Activated CD8-positive, alpha-beta memory T cell treated with anti-CD3 and anti-CD28 coated beads, Interleukin-2, amount 50 U/mL, for 1 hour (primary cell): ENCODE results near the gene RAB37.

Experiments used
- DNase-seq: peaks from one replicate; pipeline ENCODE4 v3.0.0-alpha.2; 2020; ENCODE audit errors: extremely low read depth

Gene RAB37

GRCh38 chr17:74744714-74745547 is 7.9 kb downstream of the RAB37 start:
- DNase-seq = no peak

DNA sequence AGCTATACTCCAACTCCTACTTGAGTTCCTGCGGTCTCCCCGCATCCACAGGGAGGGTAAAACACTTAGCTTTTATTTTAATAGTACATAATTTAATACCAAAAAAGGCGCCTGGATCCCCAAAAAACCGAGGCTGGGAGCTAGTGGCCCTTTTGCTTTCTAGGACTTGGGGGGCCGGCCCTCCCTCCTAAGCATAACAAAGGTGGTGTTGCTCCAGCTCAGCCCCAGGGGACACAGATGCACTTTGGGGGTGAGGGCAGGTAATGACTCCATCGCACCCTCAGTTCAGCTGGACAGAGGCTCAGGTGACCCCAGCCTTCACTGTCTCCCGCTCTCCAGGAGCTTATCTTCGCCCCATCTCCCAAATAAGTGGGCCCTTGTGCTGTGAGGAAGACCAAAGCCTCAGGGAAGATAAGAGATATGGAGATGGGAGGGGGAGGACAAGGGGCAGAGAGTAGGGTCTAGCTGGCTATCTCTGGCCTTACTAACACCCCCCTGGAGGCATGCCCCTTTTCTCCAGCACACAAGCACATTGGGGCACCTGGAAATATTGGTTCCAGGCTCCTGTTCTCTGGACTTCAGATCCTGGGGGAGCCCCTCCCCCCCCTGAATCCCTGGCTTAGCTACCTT is 8.6 kb downstream of the RAB37 start:
- DNase-seq = no peak

GRCh38 chr17:74746376-74746775 is 9.3 kb downstream of the RAB37 start:
- DNase-seq = no peak

- DNase-seq = no peak
These were observed 9.9 kb downstream of the RAB37 start for GRCh38 chr17:74746922-74747321.

DNA sequence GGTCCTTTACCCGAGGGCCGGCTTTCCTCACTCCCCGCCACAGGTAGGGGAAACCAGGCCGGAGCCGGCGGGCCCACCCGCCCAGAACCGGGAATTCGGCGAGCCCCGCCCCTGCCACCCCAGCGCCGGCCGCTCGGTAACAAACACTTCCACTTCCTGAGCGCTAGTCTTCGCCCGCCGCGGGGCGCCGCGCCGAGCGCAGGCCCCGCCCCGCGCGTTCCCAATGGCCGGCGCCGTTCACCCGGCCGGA is 11.1 kb downstream of the RAB37 start:
- no peak for DNase-seq

DNA sequence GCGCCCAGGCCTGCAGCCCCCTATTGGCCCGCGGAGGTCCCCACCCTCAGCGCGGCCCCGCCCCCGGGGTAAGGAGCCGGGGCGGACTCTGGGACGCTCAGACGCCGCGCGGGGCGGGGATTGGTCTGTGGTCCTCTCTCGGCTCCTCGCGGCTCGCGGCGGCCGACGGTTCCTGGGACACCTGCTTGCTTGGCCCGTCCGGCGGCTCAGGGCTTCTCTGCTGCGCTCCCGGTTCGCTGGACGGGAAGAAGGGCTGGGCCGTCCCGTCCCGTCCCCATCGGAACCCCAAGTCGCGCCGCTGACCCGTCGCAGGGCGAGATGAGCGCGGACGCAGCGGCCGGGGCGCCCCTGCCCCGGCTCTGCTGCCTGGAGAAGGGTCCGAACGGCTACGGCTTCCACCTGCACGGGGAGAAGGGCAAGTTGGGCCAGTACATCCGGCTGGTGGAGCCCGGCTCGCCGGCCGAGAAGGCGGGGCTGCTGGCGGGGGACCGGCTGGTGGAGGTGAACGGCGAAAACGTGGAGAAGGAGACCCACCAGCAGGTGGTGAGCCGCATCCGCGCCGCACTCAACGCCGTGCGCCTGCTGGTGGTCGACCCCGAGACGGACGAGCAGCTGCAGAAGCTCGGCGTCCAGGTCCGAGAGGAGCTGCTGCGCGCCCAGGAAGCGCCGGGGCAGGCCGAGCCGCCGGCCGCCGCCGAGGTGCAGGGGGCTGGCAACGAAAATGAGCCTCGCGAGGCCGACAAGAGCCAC is 11.6 kb downstream of the RAB37 start, which contains the start of gene NHERF1:
Gene NHERF1 (plus strand): TSS at position 100 of the 750 bp plus-strand sequence. CDS start 219 bp downstream, at position 319.
- DNase-seq = peak; percentile 73

GRCh38 chr17:74749279-74750038 is 12.4 kb downstream of the RAB37 start:
- DNase-seq = no peak

GRCh38 chr17:74750039-74750326 is 12.9 kb downstream of the RAB37 start:
- DNase-seq = no peak

DNA sequence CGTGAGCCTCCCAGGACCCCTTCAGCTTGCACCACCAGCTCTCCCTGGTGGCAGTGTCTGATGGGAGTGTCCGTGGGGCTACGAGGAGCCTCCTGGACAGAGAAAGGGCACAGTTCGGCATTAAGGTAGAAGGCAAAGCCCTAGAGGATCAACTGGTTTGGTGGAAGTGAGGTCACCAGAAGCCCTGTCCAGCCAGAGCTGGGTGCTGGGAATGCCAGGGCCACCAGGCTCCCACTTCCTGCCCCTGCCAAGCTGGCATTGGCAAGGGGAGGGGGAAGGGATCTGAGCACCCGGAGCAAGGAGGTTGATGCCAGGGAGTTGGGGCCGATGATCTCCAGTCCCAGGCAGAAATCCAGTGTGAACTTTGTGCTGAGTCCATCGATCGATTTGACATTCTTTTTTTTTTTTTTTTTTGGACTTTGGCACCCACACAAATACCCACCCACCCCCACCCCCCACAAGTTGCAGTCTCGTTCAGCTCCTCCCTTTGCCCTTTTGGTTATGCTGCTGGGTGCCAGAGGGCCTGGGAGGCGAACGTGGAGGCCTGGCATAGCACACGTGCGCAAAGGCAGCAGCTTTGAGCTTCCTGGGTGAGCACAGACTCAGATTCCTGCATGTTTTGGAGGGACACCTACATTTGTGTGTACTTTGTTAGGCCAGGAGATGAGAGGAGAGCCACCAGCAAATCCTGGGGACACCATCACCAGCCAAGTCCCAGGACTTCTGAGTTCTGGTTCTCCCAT is 13.4 kb downstream of the RAB37 start:
- no peak for DNase-seq

GRCh38 chr17:74752415-74752814 is 15.4 kb downstream of the RAB37 start:
- DNase-seq = no peak

DNA sequence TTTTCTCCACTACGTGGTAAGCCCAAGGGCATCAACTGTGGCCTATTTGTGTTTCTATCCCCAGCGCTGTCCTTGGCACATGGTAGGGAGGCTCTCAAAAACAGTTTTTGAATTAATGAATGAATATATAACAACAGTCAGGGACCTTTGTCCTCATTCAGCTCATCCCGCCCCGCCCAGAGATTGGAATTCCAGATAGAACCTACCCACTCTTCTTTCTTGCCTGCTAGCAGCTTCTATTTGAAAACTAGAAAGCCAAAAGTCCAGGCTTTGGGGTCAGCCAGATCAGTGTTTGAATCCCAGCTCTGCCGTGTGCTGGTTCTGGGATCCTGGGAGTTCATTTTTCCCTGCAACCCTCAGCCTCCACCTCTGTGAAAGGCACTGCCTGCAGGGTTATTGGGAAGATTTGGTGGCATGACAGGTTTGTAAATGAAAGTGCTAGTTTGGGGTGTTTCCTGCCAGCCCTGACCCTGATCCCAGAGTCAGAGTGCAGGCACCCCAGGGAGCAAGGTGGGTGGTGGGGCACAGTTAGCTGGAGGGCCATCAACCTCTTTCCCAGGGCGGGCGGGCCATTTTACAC is 15.9 kb downstream of the RAB37 start:
- DNase-seq = no peak

- DNase-seq = no peak
These were observed 17.8 kb downstream of the RAB37 start for GRCh38 chr17:74754832-74755231.

DNA sequence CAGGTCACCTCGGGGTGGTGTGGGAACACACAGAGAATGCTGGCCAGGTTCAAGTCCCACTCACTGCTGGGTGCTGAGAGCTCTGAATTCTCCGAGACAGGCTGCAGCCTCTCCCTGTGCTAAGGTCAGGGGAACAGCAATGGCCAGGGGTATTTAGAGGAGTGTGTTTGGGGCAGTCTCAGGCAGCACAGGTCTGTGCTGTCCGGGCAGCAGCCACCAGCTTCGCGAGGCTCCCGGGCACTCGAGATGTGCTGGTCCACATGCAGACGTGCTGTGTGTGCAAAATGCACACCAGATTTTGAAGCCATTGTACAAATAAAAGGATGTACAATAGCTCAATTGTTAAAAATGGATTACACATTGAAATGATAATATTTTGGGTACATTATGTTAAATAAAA is 18.5 kb downstream of the RAB37 start:
- DNase-seq = no peak

DNA sequence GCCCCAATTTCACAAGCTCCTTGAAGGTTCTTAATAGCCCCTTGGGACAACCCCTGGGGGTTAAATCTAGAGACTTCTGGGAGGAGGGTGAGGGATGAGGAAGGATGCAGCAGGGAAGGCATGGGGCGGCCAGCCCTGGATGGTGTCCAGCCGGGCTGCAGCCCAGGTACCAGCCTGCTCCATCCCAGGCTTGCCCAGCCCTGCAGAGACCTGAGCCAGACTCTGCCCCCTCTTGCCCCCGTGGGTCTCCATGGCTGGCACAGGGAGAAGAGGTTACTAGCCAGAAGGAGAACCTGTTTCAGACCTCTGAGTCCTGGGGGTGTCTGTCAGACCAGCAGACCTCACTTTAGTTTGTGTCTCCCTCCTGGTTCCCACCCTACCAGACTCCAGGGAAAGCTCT is 19.8 kb downstream of the RAB37 start:
- DNase-seq = no peak

GRCh38 chr17:74757502-74757901 is 20.4 kb downstream of the RAB37 start:
- DNase-seq = no peak

GRCh38 chr17:74757931-74758847 is 21.1 kb downstream of the RAB37 start:
- no peak for DNase-seq

- DNase-seq = no peak
These were observed 21.8 kb downstream of the RAB37 start for GRCh38 chr17:74758848-74759168.

GRCh38 chr17:74759243-74759801 is 22.3 kb downstream of the RAB37 start:
- DNase-seq = no peak

- no peak for DNase-seq
These were observed 22.9 kb downstream of the RAB37 start for GRCh38 chr17:74759941-74760340.
